HG03439 (cell line): ENCODE results near the gene TIRAP.

Source experiments
- ATAC-seq: cut with Tn5 transposase; IDR thresholded peaks from one replicate; pipeline ENCODE4 v1.9.1; 2021; ENCODE audit warnings: mild to moderate bottlenecking, moderate library complexity; ENCODE audit not compliant: unreplicated experiment

TIRAP gene

GRCh38 chr11:126339073-126339862 lies 56.4 kb downstream of the TIRAP start:
- no peak for ATAC-seq

GRCh38 chr11:126339863-126340434 lies 57.1 kb downstream of the TIRAP start:
- no peak for ATAC-seq

GRCh38 chr11:126340960-126341606 lies 58.2 kb downstream of the TIRAP start:
- no peak for ATAC-seq

- ATAC-seq = no peak
Measured at GRCh38 chr11:126341760-126342161, 58.9 kb downstream of the TIRAP start.

GRCh38 chr11:126343051-126343450 lies 60.2 kb downstream of the TIRAP start:
- no peak for ATAC-seq
